Pons (tissue), 1 donor: Measurements from ENCODE around the gene HSPA9.

Experiments used
- DNase-seq: peaks from one replicate; pipeline ENCODE4 v3.0.0-alpha.2; 2016; ENCODE audit warnings: low spot score

HSPA9 gene

DNA sequence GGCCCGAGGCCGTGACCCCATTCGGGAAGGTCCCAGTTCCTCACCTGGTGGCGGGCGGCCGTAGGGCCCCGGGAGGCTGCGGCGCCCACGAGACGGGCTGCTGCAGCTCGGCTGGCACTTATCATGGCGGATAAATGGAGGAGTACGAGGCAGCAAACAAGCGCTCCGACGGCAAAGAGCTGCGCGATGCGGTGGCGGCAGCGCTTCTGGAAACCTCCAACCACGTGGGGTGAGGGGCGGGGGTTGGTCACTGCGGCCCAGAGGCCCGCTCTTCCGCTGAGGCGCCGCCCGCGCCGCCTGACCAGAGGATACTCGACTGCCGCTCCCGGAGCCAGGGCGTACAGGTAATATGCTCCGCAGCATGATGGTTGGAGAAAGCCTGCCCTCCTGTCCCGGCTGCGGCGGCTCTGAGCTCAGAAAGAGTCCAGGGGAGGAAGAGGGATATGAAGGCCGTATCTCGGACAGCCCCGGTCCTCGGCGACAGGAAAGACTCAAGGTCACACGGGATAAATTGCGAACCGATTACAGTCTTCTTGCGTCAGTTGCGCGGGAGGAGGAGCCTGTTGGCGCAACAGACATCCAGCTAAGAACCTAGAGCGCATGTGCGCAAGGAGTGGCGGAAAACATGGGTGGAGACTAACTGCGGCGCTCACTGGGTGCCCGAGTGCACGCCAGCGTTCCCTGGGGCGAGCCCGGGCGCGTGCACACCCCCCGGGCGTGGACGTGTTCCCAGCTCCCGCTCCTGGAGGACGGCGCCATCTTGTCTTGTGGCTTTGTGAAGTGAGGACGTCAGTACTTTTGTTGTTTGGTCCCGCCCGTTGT, at the start of gene HSPA9:
HSPA9 (minus strand) TSS at position 208 of the 822 bp plus-strand sequence; CDS start at position 125, 83 bp downstream.
- peak; percentile 100 for DNase-seq

DNA sequence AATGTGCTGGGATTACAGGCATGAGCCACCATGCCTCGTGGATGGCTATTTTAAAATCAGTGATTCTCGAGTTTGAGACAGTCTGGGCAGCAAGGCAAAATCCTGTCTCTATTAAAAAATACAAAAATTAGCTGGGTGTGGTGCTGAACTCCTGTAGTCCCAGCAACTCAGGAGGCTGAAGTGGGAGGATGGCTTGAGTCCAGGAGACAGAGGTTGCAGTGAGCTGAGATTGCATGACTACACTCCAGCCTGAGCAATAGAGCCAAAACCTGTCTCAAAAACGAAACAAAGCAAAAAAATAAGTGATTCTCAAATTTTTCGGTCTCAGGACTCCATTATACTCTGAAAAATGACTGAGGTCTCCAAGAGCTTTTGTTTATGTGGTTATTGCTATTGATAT, 47.9 kb upstream of the HSPA9 start:
- no peak for DNase-seq

DNA sequence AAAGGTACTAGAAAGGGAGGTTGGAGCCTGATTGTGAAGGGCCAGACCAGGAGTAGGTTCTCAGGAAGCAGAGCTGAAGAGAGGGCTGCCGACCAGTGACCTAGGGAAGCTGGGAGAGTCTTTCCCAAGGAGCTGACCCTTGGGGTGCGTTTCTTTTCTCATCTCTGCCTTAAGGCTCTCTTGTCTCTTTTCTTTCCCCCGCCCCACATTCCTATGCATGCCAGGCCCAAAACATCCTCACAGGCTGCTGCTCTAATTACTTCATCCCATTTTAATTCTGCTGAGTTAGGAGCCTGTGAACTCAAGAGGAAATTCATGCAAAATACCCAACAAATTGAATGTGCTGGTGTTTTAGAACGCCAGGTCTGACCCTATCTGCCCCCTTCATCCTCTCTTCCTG, 46.9 kb upstream of the HSPA9 start:
- no peak for DNase-seq

DNA sequence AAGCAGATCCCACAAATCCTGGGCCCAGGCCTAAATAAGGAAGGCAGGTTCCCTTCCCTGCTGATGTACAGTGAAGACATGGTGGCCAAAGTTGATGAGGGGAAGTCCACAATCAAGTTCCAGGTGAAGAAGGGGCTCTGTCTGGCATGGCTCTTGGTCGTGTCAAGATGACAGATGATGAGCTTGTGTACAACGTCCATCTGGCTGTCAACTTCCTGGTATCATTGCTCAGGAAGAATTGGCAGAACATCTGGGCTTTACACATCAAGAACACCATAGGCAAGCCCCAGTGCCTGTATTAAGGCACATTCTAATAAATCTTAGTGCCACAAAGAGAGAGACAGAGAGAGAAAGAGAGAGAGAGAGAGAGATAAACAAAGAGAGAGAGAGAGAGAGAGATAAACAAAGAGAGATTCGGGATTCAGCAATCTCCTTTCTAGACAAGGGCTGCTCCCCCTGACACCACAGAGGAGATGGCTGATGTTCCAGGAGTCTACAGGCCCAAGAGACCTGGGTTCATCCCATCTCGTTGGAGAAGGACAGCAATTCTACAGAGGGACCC, 45.5 kb upstream of the HSPA9 start:
- no peak for DNase-seq

DNA sequence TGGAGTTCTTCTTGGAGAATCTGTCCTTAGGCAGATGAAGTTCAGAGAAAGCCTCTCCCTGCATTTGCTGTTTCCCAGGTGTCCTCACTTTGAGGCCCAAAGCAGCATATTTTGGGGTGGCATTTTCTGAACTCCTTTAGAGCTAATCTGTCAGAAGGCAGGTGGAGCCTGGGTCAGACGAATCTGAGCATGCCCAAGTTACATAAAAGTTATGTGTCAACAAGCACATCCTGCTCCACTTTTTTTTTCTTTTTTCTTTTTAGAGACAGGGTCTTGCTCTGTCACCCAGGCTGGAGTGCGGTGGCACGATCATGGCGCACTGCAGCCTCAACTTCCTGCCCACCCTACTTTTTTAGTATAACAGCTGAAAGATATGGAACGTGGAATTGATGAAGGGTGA, 41.3 kb upstream of the HSPA9 start:
- DNase-seq = no peak

DNA sequence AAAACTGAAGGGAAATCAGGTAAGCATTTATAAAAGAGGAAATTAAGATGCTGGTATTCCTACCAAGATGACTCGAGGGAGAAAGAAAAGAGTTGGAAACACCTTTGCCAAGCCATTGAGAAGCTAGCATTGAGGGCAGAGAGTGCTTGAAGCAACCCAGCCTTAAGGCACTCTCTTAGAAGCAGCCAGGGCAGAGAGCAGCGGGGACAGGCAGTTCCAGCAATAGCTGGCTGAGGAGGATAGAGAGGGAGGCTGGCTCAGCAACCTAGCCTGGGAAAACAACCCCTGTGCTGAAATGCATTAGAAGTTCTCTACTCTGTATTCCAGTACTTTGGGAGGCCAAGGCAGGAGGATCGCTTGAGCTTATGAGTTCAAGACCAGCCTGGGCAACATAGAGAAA, 40.3 kb upstream of the HSPA9 start:
- DNase-seq = no peak

DNA sequence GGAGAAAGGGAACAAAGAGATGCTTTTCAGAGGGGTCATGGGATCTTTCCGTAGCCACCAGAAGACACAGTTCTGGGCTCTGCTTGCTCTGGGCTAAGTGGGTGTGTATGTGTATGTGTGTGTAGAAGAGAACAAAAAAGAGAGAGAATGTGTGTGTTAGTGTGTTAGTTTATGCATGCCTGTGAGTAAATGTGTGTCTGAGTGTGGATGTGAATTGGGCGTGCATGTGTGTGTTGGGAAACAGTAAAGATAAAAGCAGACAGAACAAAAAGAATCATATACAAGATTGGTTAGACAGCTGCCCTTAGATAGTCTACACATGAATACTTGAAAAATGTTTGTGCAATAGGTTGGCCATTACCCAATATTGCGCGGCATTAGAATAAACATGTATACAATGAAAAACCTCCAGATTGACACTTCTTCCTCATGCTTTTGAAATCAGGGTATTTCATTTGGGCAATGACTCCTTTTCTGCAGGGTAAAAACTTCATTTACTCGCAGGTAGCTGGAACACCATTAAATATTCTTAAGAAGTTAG, 36.5 kb upstream of the HSPA9 start:
- DNase-seq = peak; percentile 70

DNA sequence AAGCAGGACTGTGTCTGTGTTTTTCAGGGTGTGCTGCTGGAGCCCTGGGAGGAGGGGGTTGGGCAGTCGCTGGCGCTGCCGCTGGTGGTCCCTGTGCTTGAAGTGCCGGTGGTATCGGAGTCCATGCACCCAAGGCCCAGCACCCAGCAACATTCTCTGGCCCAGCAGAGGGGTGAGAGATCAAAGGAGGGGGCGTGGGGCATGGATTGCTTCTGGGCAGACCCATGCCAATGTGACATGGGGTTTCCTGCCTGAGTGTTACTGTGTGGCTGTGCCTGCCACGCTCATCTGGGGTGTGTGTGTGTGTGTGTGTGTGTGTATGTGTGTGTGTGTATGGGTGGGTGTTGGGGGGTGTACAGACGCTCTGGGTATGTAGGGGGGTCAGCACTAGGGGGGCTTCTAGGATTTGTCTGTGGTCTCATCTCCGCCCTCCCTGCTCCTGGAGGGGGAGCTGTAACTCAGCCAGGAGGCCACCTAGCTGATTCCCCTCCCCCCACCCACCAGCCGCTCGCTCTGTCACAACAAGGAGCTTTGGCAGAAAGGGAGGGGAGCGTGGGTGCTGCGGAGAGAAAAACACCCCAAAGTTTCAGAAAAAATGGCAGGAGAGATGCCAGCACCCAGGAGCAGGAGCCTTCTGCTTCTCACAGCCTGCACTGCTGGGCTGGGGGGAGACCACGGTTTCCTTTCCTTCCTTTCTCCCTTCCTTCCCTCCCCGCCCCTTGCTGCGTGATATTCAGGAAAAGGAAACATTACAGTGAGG, 35.9 kb upstream of the HSPA9 start:
- DNase-seq = no peak

DNA sequence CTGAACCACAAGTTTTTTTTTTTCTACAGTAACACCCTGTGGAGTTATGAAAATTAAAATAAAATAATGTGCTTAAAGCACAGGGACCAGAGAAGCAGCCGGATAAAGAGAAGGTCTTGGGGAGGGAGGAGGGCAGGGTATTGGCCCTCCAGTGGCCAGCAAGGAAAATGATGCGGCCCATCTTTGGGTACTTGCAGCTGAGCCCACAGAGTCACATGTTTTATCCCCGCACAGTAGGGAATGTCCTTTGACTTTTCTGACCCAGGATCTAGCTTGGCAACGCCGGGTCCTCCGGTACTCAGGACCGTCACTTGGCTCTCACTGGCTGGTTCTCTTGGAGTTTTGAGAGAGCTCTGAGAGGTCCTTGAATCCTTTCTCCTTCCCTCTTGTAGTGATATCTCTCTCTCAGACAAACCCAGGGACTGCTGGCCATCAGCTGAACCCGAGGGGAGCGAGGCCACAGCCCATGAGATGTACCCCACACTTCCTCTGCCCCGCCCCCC, 35.3 kb upstream of the HSPA9 start:
- DNase-seq = peak; percentile 48

DNA sequence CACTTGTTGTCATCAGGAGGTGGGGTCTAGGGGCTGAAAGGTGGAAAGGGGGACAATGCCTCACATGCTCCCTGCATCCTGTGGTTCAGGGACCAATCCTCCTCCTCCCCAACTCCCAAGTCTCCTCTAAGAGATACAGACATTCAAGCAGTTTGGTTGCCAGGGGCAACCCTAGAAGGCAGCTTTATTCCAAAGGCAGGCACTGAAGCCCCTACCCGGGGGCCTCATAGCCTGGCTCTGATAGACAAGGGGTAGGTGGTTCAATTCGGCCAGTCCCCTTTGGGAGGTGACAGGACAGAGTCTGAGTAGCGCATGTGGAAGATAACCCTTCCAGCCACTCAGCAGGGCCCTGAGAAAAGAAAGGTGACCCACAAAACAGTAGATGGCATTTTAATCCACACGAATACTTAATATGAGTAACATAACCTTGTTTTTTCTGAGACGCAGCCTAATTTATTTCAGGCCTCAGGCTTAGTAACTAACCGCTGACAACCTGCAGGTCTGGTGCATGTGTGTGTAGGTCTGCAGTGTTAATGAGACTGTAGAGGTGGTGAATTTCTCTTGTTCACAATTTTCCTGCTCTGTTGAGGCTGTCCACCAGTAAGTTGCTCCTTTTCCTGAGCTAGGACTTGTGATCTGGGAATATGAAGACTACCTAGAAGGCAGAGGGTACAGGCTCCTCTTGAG, 31.3 kb upstream of the HSPA9 start:
- no peak for DNase-seq

DNA sequence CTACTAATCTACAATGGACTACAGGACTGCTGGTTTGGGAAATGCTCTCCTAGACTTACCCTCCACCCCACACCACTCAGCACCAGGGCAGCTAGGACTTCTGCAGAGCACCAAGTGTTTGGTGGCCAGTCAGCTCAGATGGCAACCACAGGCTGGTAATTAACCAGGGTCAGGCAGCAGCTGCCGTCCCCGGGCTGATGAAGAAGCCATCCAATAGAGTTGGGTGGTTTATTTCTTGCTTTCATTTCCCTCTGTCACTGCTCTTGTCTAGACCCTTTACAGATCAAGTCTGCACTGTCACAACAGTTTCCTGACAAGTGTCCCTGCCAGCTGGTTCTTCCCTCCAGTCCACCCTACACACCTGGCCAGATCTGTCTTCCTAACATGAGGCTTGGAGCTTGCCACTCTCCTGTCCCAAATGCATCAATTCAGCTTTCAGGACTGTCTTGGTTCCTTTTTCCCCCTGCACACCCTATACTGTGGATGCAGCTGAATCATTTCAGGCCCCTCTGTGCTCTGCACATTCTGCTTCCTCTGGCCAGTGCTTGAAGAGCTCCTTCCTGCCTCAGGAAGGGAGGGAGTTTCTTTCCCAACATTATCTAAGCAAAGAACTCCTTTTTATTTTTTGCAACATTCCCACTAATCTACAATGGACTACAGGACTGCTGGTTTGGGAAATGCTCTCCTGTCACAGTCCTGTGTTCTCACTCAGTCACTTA, 30.2 kb upstream of the HSPA9 start:
- DNase-seq = no peak

DNA sequence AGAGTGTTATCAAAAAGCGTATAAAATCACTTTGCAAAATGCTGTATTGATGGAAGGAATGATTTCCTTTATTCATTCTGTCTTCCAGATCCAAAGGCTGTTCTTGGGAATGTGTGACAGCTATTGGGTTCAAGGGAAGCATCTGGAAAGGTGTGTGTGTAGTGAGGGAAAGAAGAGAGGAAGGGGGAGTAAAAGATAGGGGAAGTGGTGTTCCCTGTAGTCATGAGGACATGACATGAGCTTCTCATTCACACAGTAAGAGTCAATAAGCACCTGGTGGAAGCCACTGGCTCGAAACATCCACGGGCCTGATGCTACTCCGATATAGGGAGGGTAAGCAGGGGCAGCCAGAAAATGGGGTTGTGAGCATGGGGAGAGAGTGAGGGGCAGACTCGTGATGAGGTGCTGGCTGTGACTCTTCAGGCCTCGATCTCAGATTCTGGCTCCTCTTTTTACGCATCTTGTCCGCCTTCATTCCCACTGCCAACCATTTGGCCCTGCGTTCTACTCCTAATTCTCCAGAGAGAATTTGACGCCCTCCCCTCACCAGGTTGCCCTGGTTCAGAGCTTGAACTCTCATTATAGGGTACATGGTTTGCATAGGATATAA, 29.1 kb upstream of the HSPA9 start:
- DNase-seq = no peak

DNA sequence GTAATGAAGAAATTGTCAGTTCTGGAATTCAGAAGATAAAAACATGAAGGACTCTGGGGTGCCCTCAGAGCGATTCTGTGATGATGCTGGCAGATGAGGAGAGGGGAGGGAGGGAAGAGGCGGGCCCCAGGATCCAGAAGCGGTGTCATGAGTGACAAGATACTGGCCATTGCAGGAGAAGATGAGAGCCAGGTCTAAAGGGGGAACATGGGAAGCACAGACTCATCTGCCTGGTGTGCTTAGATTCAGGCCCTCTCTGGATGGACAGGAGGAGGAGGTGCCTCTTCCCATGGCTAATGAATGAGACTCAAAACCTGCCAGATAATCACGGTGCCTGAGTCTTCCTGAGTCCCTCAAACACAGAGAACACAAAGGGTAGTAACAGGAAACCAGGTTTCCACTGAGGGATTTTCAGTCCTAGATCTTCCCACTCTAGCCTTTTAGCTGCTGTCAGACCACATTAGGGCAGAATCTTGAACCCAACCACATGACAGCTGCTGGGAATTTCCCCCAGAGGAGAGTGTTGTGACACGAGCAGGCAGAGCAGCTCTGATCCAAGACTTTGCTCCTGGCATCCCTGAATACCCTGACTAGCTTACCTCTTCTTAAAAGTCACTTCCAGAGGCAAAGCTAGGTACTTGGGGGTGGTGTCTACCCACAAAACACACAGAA, 28.2 kb upstream of the HSPA9 start:
- no peak for DNase-seq

DNA sequence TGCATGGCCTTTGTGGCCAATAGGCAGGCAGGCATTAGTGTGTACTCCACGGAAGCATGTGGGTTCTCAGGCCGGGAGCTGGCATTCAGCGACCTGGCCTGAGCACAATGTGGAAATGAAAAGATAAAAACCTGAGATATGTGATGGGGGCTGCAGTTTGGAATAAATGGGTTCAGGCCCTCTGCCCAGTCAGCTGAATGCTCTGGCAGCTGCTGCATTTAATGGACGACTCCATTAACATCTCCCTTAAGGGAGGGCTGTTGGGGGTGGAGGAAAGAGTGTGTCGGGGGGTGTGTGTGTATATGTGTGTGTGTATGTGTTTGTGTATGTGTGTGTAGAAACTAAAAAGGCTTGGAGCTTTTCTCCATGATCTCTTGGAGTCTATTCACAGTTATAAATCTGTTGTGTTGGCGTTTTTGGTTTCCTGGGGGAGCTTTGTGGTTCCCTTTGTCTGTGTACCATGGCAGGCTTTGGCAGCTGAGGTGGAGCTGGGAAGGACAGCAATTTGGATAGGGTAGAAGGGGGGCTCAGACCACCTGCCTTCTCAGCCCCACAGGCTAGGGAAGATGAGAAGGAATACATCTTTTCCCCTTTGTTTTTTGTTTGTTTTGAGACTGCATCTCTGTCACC, 27.3 kb upstream of the HSPA9 start:
- no peak for DNase-seq

DNA sequence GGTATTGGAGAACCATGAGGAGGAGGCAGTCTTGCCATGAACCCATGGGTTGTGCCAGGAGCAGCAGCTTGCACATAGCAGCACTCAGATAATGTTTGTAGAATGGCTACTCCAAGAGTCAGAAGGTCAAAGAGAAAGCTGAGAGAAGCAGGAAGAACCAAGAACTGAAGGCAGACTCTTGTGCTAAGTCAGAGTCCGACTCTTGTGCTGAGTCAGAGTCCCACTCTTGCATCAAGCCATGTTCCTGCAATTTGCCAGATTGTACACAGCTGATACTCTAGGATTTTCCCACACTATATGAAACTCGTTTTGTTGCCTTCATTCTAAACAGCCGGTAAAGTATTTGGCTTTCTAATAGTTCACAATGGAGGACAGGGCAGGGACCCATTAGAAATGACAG, 26.2 kb upstream of the HSPA9 start:
- DNase-seq = no peak

DNA sequence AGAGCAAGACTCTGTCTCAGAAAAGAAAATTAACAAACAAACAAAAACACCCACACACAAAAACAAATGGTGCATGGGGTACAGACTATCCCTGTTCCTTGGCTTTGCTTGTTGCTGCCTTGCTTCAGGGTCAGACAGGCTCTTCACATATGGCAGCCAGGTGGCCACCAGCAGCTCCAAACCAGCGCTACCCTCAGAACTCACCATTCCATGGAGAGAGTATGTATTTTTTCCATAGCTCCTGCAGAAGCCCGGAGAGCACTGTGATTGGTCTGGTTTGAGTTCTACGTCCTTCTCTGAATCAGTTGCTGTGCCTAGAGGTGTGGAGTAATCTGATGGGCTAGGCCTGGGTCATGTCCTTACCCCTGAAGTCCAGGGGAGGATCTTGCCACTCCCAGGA, 25.2 kb upstream of the HSPA9 start:
- no peak for DNase-seq

DNA sequence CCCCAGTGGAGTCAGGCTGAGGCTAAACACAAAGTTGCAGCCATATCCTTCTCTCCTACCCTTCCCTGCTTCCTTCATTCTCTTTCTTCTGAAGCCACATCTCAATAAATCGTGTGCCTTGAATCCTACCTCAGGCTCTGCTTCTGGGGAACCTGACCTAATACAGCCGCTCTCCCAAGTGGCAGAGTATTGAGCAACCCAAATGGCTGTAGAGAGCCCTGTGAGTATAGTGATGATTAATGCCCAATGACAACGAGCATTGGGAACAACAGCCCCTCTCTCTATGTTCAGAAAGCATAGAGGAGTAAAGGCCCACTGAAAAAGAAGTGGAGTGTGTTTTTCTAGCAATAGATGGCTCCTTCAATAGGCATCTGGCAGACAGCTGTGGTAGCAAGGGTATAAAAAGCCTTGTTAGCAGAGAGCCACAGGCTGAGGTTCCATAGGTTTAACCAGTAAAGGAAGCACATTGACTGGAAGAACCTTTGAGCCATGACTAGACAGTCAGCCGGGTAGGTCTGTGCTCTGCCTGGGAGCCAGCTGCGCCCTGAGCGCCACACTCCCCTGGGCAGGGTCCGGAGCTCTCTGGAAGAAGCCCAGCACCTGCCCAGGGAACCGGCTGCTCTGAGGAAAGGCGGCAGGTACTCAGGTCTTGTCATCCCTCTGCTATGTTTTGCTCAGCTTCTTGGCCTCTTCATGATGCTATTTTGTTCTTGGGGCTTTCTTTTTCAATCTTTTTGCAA, 22.6 kb upstream of the HSPA9 start:
- DNase-seq = no peak

DNA sequence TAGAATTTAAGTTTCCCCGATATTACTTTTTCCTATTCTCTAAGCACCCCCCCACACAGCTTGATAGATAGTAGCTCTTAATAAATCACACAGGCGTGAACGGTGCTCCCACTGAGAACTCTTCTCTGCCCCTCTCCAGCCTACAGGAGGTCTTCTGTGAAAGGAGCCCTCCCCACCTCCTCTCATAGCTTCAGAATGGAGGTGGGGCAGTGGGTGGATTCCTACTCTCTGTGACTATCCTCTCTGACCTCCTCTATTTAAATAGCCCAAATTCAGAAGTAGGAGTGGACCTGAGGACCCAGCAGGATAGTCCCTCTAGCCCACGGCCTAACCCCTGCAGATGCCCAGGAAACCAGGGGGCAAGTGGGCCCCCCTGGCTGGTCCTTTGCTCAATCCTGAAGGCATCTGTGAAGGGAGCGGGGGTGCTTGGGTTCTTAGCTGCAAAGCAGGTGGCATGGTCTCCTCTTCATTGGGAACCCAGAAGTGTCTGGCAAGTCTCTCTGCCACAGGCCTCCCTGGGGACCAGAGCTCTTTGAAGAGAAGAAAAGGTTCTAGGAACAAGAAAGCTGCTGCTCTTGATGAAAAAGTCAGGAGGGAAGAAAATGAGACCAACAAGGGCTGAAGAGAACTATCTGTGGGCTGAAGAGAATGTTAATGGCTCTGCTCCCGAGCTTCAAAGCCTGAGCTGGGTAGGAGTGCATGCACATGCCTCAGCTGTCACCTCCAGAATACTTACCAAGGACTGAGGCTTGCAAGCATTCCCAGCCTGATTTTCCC, 21.1 kb upstream of the HSPA9 start:
- DNase-seq = no peak
